Bone marrow (tissue), 2 donors: ENCODE measurements around the gene USP35.
A peak's percentile ranks its signal among the peaks of the same experiment; 100 is the strongest.
"Not testable (repeated sequence)": the region's sequence is repeated elsewhere in the genome, so short reads cannot be mapped to it uniquely, and the experiment has no call there.

Source experiments
- DNase-seq, 2 donors: peaks; one replicate each; lab custom pipeline; 2025; lab: John Stamatoyannopoulos, UW

The USP35 gene

DNA sequence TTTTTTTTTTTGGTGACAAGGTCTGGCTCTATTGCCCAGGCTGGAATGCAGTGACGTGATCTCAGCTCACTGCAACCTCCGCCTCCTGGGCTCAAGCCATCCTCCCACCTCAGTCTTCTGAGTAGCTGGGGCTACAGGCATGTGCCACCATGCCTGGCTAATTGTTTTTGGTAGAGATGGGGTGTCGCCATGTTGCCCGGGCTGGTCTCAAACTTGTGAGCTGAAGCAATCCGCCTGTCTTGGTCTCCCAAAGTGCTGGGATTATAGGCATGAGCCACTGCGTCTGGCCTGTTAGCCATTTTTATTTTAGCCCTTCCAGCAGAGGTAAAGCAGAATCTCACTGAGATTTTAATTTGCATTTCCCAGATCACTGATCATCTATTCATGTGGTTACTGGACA lies 44.3 kb downstream of the USP35 start:
- DNase-seq, result not testable (repeated sequence)

DNA sequence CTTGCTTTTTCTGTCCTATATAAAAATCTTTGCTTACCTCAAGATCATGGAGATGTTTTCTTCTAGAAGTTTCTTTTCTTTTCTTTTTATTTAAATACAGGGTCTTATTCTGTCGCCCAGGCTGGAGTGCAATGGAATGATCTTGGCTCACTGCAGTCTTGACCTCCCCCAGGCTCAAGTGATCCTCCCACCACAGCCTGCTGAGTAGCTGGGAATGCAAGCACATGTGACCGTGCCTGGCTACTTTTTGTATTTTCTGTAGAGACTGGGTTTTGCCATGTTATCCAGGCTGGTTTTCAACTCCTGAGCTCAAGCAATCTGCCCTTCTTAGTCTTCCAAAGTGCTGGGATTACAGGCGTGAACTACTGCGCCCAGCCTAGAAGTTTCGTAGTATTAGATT lies 45.3 kb downstream of the USP35 start:
- no peak for DNase-seq

GRCh38 chr11:78237293-78238046 lies 48.8 kb downstream of the USP35 start:
- no peak for DNase-seq

GRCh38 chr11:78239781-78240180 lies 51.1 kb downstream of the USP35 start:
- no peak for DNase-seq

DNA sequence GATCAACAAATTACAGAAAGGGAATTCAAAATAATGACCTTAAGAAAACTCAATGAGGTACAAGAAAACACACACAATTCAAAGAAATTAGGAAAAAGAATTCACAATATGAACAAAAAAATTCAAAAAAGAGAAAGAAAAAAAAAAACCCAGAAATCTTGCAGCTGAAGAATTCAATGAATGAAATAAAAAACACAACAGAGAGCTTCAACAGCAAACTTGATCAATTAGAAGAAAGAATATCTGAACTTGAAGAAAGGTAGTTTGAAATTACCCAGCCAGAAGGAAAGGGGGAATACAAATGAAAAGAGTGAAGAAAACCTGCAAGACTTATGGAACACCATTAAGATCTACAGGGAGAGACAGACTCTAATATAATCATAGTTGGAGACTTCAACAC lies 52.8 kb downstream of the USP35 start:
- no peak for DNase-seq

DNA sequence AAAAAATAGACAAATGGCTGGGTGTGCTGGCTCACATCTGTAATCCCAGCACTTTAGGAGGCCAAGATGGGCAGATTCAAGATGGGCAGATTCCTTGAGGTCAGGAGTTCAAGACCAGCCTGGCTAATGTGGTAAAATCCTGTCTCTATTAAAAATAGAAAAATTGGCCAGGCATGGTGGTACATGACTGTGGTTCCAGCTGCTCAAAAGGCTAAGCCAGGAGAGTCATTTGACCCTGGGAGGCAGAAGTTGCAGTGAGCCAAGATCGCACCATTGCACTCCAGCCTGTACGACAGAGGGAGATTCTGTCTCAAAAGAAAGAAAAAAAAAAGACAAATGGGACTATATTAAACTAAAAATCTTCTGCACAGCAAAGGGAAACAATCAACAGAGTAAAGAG lies 55.4 kb downstream of the USP35 start:
- no peak for DNase-seq

DNA sequence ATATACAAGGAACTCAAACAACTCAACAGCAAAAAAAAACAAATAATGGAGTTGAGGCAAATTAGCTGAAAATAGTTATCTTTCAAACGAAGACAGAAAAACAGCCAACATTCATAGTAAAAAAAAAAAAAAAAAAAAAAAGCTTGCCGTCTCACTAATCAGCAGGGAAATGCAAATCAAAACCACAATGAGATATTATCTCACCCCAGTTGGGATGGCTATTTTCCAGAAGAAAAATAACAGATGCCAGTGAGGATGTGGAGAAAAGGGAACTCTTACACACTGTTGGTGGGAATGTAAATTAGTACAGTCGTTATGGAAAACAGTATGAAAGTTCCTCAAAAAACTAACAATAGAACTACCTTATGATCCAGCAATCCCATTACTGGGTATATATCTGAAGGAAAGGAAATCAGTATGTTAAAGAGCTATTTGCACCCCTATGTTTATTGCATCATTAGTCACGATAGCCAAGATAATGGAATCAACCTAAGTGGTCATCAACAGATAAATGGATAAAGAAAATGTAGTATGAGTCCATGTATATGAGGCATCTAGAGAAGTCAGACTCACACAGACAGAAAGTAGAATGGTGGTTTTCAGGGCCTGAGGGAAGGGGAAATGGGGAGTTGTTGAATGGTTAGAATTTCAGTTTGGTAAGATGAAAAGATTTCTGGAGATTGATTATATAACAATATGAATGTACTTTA lies 56.0 kb downstream of the USP35 start:
- no peak for DNase-seq

- DNase-seq, result no peak
Measured at GRCh38 chr11:78248191-78248590, 59.5 kb downstream of the USP35 start.

DNA sequence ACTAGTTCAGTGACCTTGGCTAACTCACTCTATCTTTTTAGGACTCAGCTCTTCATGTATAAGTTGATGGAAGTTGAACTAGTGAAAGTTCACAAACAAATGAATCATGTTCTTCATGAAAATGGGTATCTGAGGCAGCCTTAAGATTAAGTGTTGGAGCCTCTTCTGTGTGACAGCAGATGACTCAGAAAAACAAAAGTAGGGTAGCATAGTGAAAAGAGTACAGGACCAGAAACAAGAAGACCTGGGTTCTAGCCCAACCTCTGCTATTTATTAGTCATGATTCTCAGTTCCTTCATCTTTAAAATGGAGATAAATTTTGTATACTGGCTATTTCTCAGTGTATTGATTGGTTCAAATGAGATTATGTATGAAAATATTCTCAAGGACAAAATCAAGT lies 60.2 kb downstream of the USP35 start:
- DNase-seq, result no peak

- no peak for DNase-seq
Measured at GRCh38 chr11:78250099-78250498, 61.4 kb downstream of the USP35 start.

DNA sequence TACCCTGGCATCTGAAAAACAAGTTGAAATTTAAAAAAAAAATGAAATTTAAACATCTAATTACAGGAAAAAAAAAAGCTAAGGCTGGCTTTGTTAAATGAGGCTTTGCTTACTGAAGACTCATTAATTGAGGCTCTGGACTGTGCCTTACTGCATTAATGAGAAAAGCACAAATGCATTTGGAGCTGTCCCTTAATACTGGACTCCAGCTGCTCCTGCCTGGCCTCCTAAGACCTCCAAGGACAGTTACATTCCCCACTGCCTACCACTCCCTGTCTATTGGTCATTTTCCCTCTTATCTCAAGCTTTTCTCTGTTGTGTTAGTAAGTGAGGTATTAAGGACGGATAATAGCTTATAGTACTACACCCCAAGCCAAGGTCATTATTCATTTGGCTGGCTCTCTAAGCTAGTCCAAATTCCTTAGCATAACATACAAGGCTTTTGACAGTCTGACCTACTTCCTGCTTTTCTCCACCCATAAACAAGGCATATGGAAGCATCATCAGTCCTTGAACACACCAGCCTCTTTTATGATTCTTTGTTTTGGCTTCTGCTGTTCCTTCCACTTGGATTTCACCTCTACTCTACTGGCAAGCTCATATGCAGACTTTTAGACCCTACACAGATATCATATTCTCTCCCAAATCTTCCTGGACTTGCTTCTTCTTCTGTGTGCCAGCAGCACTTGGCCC lies 62.5 kb downstream of the USP35 start:
- DNase-seq, result no peak

GRCh38 chr11:78253797-78254196 lies 65.1 kb downstream of the USP35 start:
- DNase-seq, result no peak

DNA sequence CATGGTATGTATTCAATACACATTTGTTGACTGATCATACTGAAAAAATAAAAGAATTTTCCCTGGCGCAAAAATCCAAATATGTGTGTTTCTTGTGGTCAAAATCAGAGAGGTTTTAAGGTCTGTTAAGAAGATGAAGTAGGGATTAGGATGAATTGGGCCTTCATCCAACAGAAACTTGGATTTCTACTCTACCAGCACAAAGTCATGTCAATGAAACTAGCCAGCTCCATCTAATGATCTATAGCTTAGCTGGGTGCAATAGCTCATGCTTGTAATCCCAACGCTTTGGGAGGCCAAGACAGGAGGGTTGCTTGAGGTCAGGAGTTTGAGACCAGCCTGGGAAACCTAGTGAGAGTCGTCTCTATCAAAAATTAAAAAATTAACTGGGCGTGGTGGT lies 65.5 kb downstream of the USP35 start:
- DNase-seq, result no peak

GRCh38 chr11:78255919-78256318 lies 67.2 kb downstream of the USP35 start:
- no peak for DNase-seq

GRCh38 chr11:78256962-78257361 lies 68.2 kb downstream of the USP35 start:
- peak in 1 of 2 donors; percentile 59 for DNase-seq

DNA sequence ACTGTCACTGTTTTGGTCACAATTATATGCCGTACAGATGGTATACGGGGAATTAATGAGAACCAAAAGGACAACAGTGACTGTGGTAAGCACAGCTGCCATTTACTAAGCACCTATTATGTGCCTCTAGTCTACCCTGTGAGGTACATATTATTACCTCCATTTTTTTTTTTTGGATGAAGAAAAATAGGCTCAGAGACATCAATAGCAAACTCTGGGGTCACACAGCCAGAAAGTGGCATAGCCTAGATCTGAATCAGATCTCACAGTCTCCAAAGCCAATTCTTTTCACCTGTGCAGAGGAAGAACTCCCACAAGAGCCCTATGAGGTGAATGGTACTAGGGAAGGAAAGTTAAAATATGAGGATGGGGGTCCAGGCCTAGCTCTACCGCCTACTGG lies 68.9 kb downstream of the USP35 start:
- DNase-seq, result no peak

GRCh38 chr11:78259777-78260487 lies 71.2 kb downstream of the USP35 start:
- no peak for DNase-seq

- no peak for DNase-seq
Measured at GRCh38 chr11:78261367-78261766, 72.6 kb downstream of the USP35 start.

GRCh38 chr11:78261828-78262227 lies 73.1 kb downstream of the USP35 start:
- no peak for DNase-seq

GRCh38 chr11:78262238-78262637 lies 73.5 kb downstream of the USP35 start:
- no peak for DNase-seq

DNA sequence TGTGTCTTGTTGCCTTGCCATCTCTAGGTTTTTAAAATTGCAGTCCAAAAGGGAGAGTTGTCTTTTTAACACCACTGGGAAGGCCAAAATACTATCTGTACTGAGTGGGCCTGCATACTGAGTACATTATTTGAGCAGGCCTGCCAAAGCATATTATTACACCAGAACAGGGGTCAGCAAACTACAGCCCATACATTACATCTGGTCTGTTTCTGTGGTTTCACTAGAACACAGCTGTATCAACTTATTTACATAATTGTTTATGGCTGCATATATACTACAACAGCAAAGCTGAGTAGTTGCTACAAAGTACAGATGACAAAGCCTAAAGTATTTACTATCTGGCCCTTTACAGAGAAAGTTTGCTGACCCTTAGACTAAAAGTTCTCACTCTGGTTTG lies 74.0 kb downstream of the USP35 start:
- no peak for DNase-seq
